Skeletal muscle satellite cell (primary cell): Measurements from ENCODE around the gene PAK1. TPM values are rescaled to one million over a fixed set of nuclear protein-coding genes. Genes with fewer than 3 reads are reported as not detected.

ENCODE experiments used
- H3K27me3 ChIP-seq: 2 replicates; pipeline ENCODE4 v1.7.0; 2013; ENCODE audit warnings: low read length; ENCODE audit not compliant: control insufficient read depth, insufficient read depth
- H3K36me3 ChIP-seq: 2 replicates; pipeline ENCODE4 v1.7.0; 2013; ENCODE audit warnings: mild to moderate bottlenecking, control low read depth, low read length; ENCODE audit not compliant: insufficient read depth
- H3K4me1 ChIP-seq: 2 replicates; pipeline ENCODE4 v1.7.0; 2013; ENCODE audit warnings: low read length; ENCODE audit not compliant: control insufficient read depth, insufficient read depth
- H3K4me2 ChIP-seq: 2 replicates; pipeline ENCODE4 v1.7.0; 2013; ENCODE audit warnings: mild to moderate bottlenecking, low read length
- H3K4me3 ChIP-seq: 2 replicates; pipeline ENCODE4 v1.7.0; 2013; ENCODE audit warnings: low read length
- H3K9ac ChIP-seq: 2 replicates; pipeline ENCODE4 v1.7.0; 2013; ENCODE audit warnings: mild to moderate bottlenecking, low read depth, low read length, moderate library complexity
- H3K9me3 ChIP-seq: replicated peaks from 2 replicates; pipeline ENCODE4 v1.7.0; 2013; ENCODE audit warnings: mild to moderate bottlenecking, control low read depth, low read length
- total RNA-seq: library from RNA; depleted of rRNA; stranded (reverse); fragments of >200 nt; gene quantifications from 2 replicates; pipeline ENCODE4 v1.2.3, GENCODE V29; 2012; rRNA removed

Gene PAK1
- total RNA-seq = 40.6 and 40.8 TPM in 2 replicates

DNA sequence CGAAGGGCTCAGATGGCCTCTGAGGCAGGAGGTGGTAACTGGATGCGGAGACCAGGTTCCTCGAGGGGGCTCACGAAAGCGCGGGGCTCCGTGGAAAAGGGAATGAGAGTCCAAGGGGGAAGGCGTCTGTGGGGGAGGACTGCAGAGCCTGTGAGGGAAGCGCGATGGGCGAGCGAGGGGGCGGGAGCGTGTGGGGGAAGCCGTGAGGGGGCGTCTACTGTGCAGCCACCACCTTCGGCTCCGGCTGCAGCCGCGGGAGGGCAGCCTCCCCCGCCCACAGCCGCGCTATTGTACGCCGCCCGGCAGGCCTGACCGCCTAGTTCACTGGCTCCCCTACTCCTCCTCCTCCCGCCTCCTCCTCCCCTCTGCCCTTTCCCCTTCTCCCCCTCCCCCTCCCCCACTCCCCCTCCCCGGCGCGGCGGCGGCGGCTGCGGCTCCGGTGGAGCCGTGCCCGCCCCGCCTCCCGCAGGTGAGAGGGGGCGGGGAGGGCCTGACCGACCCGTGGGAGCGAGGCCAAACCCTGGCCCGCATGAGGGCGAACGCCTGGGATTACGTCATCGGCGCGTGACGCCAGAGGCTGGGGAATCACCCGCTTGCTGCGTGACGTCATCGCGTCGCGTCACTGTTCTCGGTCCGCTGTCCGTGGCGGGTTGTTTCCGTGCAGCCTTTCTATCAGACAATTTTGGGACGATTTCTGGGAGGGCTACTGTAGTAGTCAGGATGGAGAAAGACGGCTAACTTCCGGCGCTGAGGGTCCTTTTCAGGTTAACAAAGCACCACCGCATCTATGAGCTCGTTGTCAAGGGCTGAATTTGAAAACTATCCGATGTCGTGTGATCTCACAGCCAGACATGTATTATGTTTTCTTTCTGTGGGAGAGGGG, at the start of gene PAK1:
PAK1 (minus strand) TSS at position 294 of the 883 bp plus-strand sequence. CDS start 81,574 bp downstream, outside the sequence.
- peaks cover 47% of the 10 kb centered on the region for H3K27me3 ChIP-seq
- peak within 1 kb of the TSS; percentile 63 for H3K4me3 ChIP-seq
- peak within 1 kb of the TSS; percentile 34 for H3K9ac ChIP-seq
- no peaks in the 10 kb centered on the region for H3K36me3 ChIP-seq
- peaks cover 5% of the 10 kb centered on the region for H3K4me1 ChIP-seq
- peak within 1 kb of the TSS; percentile 90 for H3K4me2 ChIP-seq
- H3K9me3 ChIP-seq = no peaks in the 10 kb centered on the region

DNA sequence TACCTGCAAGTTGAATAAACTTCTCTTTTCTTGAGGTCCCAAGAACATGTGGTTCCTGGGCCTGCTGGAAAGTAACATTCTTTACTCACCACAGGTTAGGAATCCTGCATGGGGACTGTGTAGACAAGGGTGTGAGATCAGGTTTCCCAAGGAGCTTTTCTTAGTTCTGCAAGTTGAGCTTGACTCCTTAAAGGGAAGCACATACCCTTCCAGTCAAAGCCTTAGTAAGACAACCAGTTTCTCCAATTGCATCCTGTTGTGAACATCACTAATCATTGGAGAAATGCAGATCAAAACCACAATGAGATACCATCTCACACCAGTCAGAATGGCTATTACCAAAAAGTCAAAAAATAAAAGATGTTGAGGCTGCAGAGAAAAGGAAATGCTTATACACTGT, 48.3 kb upstream of the PAK1 start:
- no peak overlapping the region for H3K4me2 ChIP-seq
- H3K36me3 ChIP-seq = no peaks in the 10 kb centered on the region
- no peaks in the 10 kb centered on the region for H3K9me3 ChIP-seq
- peaks cover 2% of the 10 kb centered on the region for H3K27me3 ChIP-seq
- no peaks in the 10 kb centered on the region for H3K4me1 ChIP-seq
- no peak overlapping the region for H3K9ac ChIP-seq
- H3K4me3 ChIP-seq = no peak overlapping the region

DNA sequence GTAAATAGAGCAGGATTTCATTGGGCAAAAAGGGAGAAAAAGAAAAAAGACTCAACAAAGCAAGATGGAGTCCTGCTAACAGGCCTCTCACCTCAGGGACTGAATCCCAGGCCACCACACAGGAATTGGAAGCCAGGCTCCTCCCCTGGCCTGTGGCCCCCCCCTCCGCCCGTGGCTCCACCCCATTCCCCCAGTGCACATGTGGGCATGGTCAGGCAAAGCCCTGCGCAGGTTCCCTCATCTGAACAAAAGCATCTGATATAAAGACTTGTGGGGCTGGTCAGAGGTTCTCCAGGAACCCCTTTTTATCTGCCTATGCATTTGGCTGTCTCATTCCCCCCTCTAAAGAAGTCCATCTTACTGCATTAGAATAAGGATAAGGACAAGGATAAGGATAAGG, 46.0 kb upstream of the PAK1 start:
- H3K9me3 ChIP-seq = no peaks in the 10 kb centered on the region
- H3K9ac ChIP-seq = no peak overlapping the region
- peaks cover 2% of the 10 kb centered on the region for H3K27me3 ChIP-seq
- no peaks in the 10 kb centered on the region for H3K36me3 ChIP-seq
- H3K4me2 ChIP-seq = no peak overlapping the region
- no peak overlapping the region for H3K4me3 ChIP-seq
- H3K4me1 ChIP-seq = no peaks in the 10 kb centered on the region

DNA sequence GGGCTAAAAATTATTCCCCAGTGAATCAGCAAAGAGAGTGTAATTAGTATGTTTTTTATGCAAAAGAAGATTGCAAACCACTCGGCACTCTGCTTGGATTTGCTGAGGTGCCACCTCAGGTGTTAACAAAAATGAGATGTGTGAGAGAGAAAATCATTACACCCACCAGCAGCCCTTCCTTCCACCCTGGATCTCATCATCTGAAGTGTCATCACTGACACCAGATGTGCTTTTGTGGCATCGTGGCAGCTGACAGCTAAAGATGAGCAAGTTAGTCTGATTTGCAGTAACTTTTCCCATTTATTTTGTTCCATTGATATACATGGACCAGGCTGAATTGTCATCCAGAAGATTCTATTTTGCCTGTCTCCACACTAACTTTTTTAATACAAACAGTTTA, 44.6 kb upstream of the PAK1 start:
- H3K4me2 ChIP-seq = no peak overlapping the region

DNA sequence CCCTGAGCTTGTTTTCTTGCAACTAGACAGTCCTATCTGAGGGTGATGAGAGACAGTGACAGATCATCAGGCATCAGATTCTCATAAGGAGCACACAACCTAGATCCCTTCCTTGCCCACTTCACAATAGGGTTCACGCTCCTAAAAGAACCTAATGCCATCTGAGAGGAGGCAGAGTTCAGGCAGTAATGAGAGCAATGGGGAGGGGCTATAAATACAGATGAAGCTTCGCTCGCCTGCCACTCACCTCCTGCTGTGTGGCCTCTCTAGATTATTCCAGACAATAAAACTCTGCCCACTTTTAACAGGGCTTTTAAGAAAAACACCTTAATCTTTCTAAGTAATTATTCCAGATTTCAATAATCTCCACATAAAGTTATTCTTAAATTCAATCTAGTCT, 43.9 kb upstream of the PAK1 start:
- H3K36me3 ChIP-seq = no peaks in the 10 kb centered on the region
- no peaks in the 10 kb centered on the region for H3K4me1 ChIP-seq
- H3K4me3 ChIP-seq = no peak overlapping the region
- H3K9ac ChIP-seq = no peak overlapping the region
- H3K27me3 ChIP-seq = peaks cover 2% of the 10 kb centered on the region
- no peak overlapping the region for H3K4me2 ChIP-seq
- no peaks in the 10 kb centered on the region for H3K9me3 ChIP-seq

More for the DNA sequence above, 44.6 kb upstream of the PAK1 start:
- peaks cover 2% of the 10 kb centered on the region for H3K27me3 ChIP-seq
- no peak overlapping the region for H3K4me3 ChIP-seq
- H3K36me3 ChIP-seq = no peaks in the 10 kb centered on the region
- H3K9ac ChIP-seq = no peak overlapping the region
- no peaks in the 10 kb centered on the region for H3K9me3 ChIP-seq
- no peaks in the 10 kb centered on the region for H3K4me1 ChIP-seq

DNA sequence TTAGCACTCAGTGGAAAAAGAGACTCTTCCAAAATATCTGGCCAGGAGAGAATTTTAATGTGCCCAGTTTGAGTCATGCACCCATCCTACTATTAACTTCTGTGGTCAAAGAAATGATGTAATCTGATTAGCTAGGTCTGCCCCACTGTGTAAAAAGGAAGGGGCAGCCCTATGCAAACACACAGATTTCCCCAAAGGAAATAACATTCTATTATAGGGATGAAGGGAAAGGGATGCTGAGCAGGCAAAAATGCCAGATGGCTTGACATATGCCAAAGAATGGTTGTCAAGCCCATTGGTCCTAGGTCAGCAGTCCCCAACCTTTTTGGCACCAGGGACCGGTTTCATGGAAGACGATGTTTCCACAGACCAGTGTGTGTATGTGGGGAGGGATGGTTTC, 43.3 kb upstream of the PAK1 start:
- no peaks in the 10 kb centered on the region for H3K9me3 ChIP-seq
- H3K4me2 ChIP-seq = no peak overlapping the region
- H3K4me1 ChIP-seq = no peaks in the 10 kb centered on the region
- no peak overlapping the region for H3K9ac ChIP-seq
- H3K4me3 ChIP-seq = no peak overlapping the region
- peaks cover 2% of the 10 kb centered on the region for H3K27me3 ChIP-seq
- no peaks in the 10 kb centered on the region for H3K36me3 ChIP-seq

DNA sequence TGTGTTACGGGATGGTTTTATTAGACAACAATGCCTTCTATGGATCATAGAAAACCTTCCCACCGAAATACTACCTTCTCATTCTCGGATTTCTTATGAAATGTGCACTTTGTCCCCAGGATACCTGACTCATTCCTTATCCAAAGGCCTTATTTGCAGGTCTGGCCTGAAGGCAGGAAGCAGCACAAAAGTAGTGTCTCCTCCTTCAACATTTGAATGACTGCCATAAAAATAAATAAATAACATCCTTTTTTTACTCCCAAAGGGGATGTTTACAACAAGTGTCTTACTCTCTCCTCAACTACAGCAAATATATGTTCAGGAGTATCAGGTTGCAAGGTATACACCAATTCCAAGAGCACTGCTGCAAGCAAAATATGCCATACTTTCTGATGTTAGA, 41.6 kb upstream of the PAK1 start:
- Histone ChIP-seq H3K4me2 (no peak overlapping the region), H3K36me3 (no peaks in the 10 kb centered on the region), H3K27me3 (peaks cover 13% of the 10 kb centered on the region), H3K9me3 (no peaks in the 10 kb centered on the region), H3K9ac (no peak overlapping the region), H3K4me3 (no peak overlapping the region), H3K4me1 (no peaks in the 10 kb centered on the region)

DNA sequence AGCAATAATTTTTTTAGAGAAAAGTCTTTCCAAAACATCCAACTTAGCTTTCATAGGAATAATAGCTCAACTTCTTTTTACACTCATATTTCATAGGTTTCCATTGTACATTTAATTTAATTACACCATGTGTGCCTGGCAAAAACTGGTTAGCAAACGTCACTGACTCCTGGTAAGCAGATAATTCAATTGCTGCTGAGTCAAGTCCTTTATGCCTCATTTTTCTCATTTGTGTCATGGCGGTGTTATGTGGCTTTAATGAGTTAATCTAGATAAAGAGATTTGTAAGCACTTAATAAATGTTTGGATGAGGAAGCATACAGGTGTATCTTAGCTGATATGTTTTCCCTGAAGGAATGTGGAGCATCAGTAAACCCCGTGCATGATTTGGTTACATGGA, 41.2 kb upstream of the PAK1 start:
- no peak overlapping the region for H3K4me2 ChIP-seq
- no peak overlapping the region for H3K4me3 ChIP-seq
- H3K4me1 ChIP-seq = peaks cover 3% of the 10 kb centered on the region
- no peaks in the 10 kb centered on the region for H3K36me3 ChIP-seq
- H3K9me3 ChIP-seq = no peaks in the 10 kb centered on the region
- peaks cover 13% of the 10 kb centered on the region for H3K27me3 ChIP-seq
- H3K9ac ChIP-seq = no peak overlapping the region

DNA sequence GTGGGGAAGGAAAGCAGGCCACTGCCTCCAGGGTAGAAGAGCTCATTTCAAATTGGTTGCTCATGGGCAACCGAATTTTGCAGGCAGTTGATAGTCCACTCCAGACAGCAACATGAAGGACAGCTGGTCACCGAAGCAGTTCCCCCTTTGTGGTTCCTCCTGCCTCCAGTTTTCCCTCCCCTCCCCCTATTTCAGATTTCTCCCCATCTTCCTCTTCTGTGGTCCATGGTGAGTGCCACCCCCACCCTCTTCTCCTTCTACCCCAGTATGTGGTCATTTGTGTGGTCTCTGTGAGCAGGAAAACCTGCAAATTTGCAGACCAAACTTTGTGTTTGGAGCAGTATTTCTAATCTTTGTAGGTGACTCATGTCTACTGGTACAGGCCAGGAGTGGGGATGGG, 38.2 kb upstream of the PAK1 start:
- H3K27me3 ChIP-seq = peaks cover 11% of the 10 kb centered on the region

DNA sequence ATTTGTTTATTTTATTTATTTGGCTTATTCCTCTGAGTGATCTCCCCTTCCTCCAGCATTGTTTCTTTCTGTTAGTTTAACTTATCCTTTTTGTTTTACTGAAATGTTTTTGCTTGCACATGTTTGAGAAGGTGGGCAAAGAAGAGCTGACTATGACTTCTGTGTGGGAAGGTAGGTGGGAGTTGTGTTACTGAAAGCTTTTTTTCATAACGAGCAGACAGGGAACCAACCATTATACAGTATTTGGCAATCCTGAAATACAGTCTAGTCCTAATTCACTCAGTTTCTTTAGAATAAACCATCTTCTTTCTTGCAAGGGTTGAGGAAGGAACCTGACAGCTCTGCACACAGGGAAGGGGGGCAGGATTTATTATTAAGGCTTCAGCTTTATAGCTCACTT, 37.0 kb upstream of the PAK1 start:
- peaks cover 10% of the 10 kb centered on the region for H3K4me1 ChIP-seq
- no peak overlapping the region for H3K9ac ChIP-seq
- no peak overlapping the region for H3K4me3 ChIP-seq
- H3K36me3 ChIP-seq = no peaks in the 10 kb centered on the region
- H3K4me2 ChIP-seq = no peak overlapping the region
- no peaks in the 10 kb centered on the region for H3K9me3 ChIP-seq
- peaks cover 11% of the 10 kb centered on the region for H3K27me3 ChIP-seq

More for the DNA sequence above, 38.2 kb upstream of the PAK1 start:
- H3K36me3 ChIP-seq = no peaks in the 10 kb centered on the region
- no peak overlapping the region for H3K9ac ChIP-seq
- H3K9me3 ChIP-seq = no peaks in the 10 kb centered on the region
- H3K4me2 ChIP-seq = no peak overlapping the region
- H3K4me3 ChIP-seq = no peak overlapping the region
- H3K4me1 ChIP-seq = peaks cover 6% of the 10 kb centered on the region

DNA sequence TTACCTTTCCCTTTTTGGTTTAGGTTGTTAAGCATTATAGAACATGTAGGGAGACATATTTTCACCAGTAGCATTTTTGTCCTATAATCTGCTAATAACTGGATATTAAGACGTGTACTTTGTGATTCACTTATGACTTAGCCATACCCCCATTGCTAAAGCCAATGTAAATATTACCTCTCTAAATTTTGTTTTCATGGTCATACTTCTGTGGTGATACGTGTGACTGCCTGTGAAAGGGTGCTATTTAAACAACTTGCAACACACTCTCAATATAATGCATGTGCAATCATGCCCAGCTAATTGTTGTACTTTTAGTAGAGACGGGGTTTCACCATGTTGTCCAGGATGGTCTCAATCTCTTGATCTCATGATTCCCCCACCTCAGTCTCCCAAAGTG, 36.2 kb upstream of the PAK1 start:
- peaks cover 10% of the 10 kb centered on the region for H3K4me1 ChIP-seq
- H3K27me3 ChIP-seq = peaks cover 11% of the 10 kb centered on the region
- H3K4me3 ChIP-seq = no peak overlapping the region
- H3K36me3 ChIP-seq = no peaks in the 10 kb centered on the region
- H3K4me2 ChIP-seq = no peak overlapping the region
- H3K9me3 ChIP-seq = no peaks in the 10 kb centered on the region
- no peak overlapping the region for H3K9ac ChIP-seq

DNA sequence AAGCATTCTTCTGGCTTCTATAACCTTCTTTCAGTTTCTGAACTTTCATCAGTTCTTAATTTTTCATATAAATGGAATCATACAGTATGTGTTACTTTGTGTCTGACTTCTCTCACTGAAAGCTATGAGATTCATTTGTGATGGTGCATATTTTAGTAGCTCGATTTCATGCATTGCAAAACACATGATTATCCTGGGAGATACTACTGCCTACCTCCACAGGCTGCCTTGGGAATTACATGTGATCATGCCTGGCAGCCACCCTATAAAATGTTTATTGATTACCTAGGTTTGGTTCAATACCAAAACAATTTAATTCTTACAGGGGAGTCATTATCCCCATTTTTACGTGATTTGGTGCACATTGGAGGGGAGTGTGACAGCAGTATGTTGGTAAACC, 34.1 kb upstream of the PAK1 start:
- no peaks in the 10 kb centered on the region for H3K9me3 ChIP-seq
- H3K9ac ChIP-seq = no peak overlapping the region
- no peaks in the 10 kb centered on the region for H3K36me3 ChIP-seq
- H3K4me2 ChIP-seq = no peak overlapping the region
- peaks cover 11% of the 10 kb centered on the region for H3K27me3 ChIP-seq
- H3K4me1 ChIP-seq = peaks cover 10% of the 10 kb centered on the region
- H3K4me3 ChIP-seq = no peak overlapping the region
